K562 (cell line): Measurements from ENCODE around the gene LPXN. TPM values are rescaled to one million over a fixed set of nuclear protein-coding genes. Genes with fewer than 3 reads are reported as not detected.
A peak's percentile ranks its signal among the peaks of the same experiment; 100 is the strongest.

Experiments used
- ADNP ChIP-seq: fragments of 200-800 bp; sonication (Bioruptor generic); IDR thresholded peaks from 2 replicates; pipeline ENCODE4 v1.6.1; 2016; ENCODE audit warnings: missing genetic modification characterization, missing compliant biosample characterization
- CTBP1 ChIP-seq: fragments of 450-650 bp; IDR thresholded peaks from 2 replicates; pipeline ENCODE4 v1.6.1; 2016; ENCODE audit warnings: borderline replicate concordance
- DIDO1 ChIP-seq: fragments of 450-650 bp; IDR thresholded peaks from 2 replicates; pipeline ENCODE4 v1.6.1; 2016; ENCODE audit warnings: low read depth, missing biosample characterization, missing genetic modification characterization
- ERF ChIP-seq: fragments of 450-650 bp; formaldehyde crosslinking; IDR thresholded peaks from 2 replicates; pipeline ENCODE4 v1.4.0; 2020; ENCODE audit warnings: mild to moderate bottlenecking, mixed read lengths
- FOSL1 ChIP-seq: fragments of 200-800 bp; sonication (Bioruptor generic); conservative IDR thresholded peaks from 2 replicates; pipeline ENCODE4 v1.6.1; 2016; ENCODE audit warnings: missing genetic modification characterization, missing compliant biosample characterization
- GABPA ChIP-seq: fragments of 200-800 bp; sonication (Bioruptor generic); conservative IDR thresholded peaks from 2 replicates; pipeline ENCODE4 v1.6.1; 2016; ENCODE audit warnings: low read depth, missing genetic modification characterization, missing compliant biosample characterization
- HCFC1 ChIP-seq: IDR thresholded peaks from 2 replicates; pipeline ENCODE4 v1.6.1; 2012; ENCODE audit warnings: low read depth, low read length, improper control_type of control experiment
- HDAC6 ChIP-seq: IDR thresholded peaks from 2 replicates; pipeline ENCODE4 v1.6.1; 2012; ENCODE audit warnings: low read depth, mild to moderate bottlenecking, control low read depth, inconsistent platforms, low read length, moderate library complexity
- HSF4 ChIP-seq: fragments of 250-450 bp; sonication (Bioruptor Pico); IDR thresholded peaks from 2 replicates; pipeline ENCODE4 v2.1.2; 2022; ENCODE audit warnings: mild to moderate bottlenecking, moderate library complexity, borderline replicate concordance
- KDM4B ChIP-seq, 2 experiments: fragments of 450-650 bp in 1 of 2; sonication (generic) in 1 of 2; IDR thresholded peaks; 2 replicates each; pipeline ENCODE4 v1.6.1; 2016 to 2017; ENCODE audit warnings: borderline replicate concordance in 2 of 2, antibody characterized with exemption in 1 of 2, low read depth in 1 of 2, mild to moderate bottlenecking in 1 of 2
- MCM3 ChIP-seq: fragments of 450-650 bp; IDR thresholded peaks from 2 replicates; pipeline ENCODE4 v1.6.1; 2016
- MTF1 ChIP-seq: fragments of 250-450 bp; sonication (Bioruptor Pico); IDR thresholded peaks from 2 replicates; pipeline ENCODE4 v1.9.0; 2021; ENCODE audit warnings: moderate library complexity, mild to moderate bottlenecking, inconsistent platforms, borderline replicate concordance
- OTX1 ChIP-seq: fragments of 450-650 bp; formaldehyde crosslinking; IDR thresholded peaks from 2 replicates; pipeline ENCODE4 v1.4.0; 2022; ENCODE audit warnings: mild to moderate bottlenecking
- PHB ChIP-seq: fragments of 250-450 bp; sonication (Bioruptor Pico); IDR thresholded peaks from 2 replicates; pipeline ENCODE4 v1.5.0; 2021
- SLC30A9 ChIP-seq: fragments of 250-450 bp; sonication (Bioruptor Pico); IDR thresholded peaks from 2 replicates; pipeline ENCODE4 v1.8.0; 2022; ENCODE audit warnings: mild to moderate bottlenecking, moderate library complexity
- SMAD4 ChIP-seq: fragments of 250-450 bp; sonication (Bioruptor Pico); conservative IDR thresholded peaks from 2 replicates; pipeline ENCODE4 v1.8.0; 2021; ENCODE audit warnings: inconsistent platforms, mild to moderate bottlenecking, moderate library complexity
- TFAM ChIP-seq: fragments of 250-450 bp; sonication (Bioruptor Pico); conservative IDR thresholded peaks from 2 replicates; pipeline ENCODE4 v1.5.0; 2021; ENCODE audit warnings: mild to moderate bottlenecking, moderate library complexity
- THRAP3 ChIP-seq: fragments of 450-650 bp; IDR thresholded peaks from 2 replicates; pipeline ENCODE4 v1.6.1; 2016; ENCODE audit warnings: mild to moderate bottlenecking, inconsistent platforms, borderline replicate concordance
- WHSC1 ChIP-seq: IDR thresholded peaks from one replicate; pipeline ENCODE4 v1.6.1; 2012; ENCODE audit warnings: low read length, control low read depth, inconsistent platforms
- ZBTB12 ChIP-seq: fragments of 250-450 bp; sonication (Bioruptor Pico); IDR thresholded peaks from 2 replicates; pipeline ENCODE4 v1.4.0; 2020
- ZBTB9 ChIP-seq: fragments of 450-650 bp; formaldehyde crosslinking; IDR thresholded peaks from 2 replicates; pipeline ENCODE4 v1.4.0; 2020; ENCODE audit warnings: mild to moderate bottlenecking, moderate library complexity
- ZFX ChIP-seq: sonication (generic); formaldehyde crosslinking; IDR thresholded peaks from 2 replicates; pipeline ENCODE4 v1.8.0; 2022; ENCODE audit warnings: mild to moderate bottlenecking, missing genetic modification reagents, moderate library complexity
- ZNF140 ChIP-seq: fragments of 250-450 bp; sonication (Bioruptor Pico); IDR thresholded peaks from 2 replicates; pipeline ENCODE4 v1.8.0; 2021; ENCODE audit warnings: moderate library complexity, mild to moderate bottlenecking, inconsistent platforms
- ZNF143 ChIP-seq: sonication (generic); formaldehyde crosslinking; IDR thresholded peaks from 2 replicates; pipeline ENCODE4 v1.9.0; 2022; ENCODE audit warnings: mild to moderate bottlenecking, missing genetic modification reagents
- ZNF444 ChIP-seq: fragments of 250-450 bp; sonication (Bioruptor Pico); IDR thresholded peaks from 2 replicates; pipeline ENCODE4 v1.4.0; 2020; ENCODE audit warnings: mild to moderate bottlenecking, moderate library complexity
- ZNF717 ChIP-seq: fragments of 250-450 bp; sonication (Bioruptor Pico); IDR thresholded peaks from 2 replicates; pipeline ENCODE4 v1.5.0; 2021
- polyA plus RNA-seq, 8 experiments: library from polyadenylated mRNA; depleted of rRNA in 4 of 8; stranded (reverse) in 5 of 8; unstranded in 3 of 8; fragments of >200 nt; fragmentation: Nextera tagmentation in 2 of 8; fragmentation: Illumina TruSeq in 1 of 8; extraction: Ambion mirVana in 2 of 8; extraction: Trizol in 1 of 8; gene quantifications; 2 replicates each; pipeline versions ENCODE4 v1.2.1 to v1.2.3, GENCODE V29; 2011 to 2014; ENCODE audit warnings: inconsistent platforms in 1 of 8, missing spikeins in 1 of 8
- total RNA-seq, 7 experiments: library from RNA; depleted of rRNA in 6 of 7; stranded (reverse); fragments of >200 nt in 6 of 7; fragmentation: Illumina TruSeq in 2 of 7; extraction: Trizol in 2 of 7; gene quantifications; 2 replicates each; pipeline versions ENCODE4 v1.2.1 to v1.2.3, GENCODE V29; 2011 to 2021; ENCODE audit warnings: low replicate concordance in 1 of 7
- TF ChIP-seq, protein P1 (sequence below): sonication (generic); formaldehyde crosslinking; IDR thresholded peaks from 2 replicates; pipeline ENCODE4 v1.9.0; 2022; ENCODE audit warnings: mild to moderate bottlenecking, missing genetic modification reagents

Gene LPXN
- total and polyA plus RNA-seq, 9 of the 15 experiments (the other 6 are each of a cell fraction or from before 2014, with no cell fraction given) = 0.73 to 3.1 (median 2.0) TPM

DNA sequence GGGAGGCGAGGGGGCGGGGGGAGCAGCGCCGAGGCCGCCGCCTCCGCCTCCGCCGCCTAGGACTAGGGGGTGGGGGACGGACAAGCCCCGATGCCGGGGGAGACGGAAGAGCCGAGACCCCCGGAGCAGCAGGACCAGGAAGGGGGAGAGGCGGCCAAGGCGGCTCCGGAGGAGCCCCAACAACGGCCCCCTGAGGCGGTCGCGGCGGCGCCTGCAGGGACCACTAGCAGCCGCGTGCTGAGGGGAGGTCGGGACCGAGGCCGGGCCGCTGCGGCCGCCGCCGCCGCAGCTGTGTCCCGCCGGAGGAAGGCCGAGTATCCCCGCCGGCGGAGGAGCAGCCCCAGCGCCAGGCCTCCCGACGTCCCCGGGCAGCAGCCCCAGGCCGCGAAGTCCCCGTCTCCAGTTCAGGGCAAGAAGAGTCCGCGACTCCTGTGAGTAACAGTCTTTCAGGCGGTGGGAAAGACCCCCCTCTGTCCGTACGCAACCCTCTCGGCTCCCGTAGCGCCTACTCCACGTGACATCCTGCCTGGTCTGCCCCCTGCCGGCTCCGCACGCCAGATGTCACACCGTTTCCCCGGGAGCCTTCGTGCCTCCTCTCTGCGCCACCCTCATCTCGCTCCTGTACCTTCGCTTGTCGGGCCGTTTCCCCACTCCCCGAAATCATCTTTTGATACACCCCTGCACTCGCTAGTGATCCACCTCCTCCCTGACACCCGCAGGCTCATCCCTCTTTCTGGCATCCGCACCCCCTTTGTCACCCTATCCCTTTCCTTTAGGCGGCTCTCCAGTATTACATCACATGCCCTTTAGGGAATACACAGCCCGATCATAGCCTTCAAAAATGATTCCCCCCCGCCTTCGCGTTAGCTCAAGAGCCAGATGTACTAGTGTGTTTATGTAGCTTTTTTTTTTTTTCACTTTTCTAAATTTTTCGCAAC, 3.8 kb upstream of the LPXN start (continued):
- no peak for TF ChIP-seq ADNP (tag)
- peak; percentile 80 for TF ChIP-seq GABPA (tag)
- peak; percentile 90 for TF ChIP-seq CTBP1
- TF ChIP-seq ZNF717 (CRISPR knock-in tag) = no peak
- TF ChIP-seq, protein P1, sequence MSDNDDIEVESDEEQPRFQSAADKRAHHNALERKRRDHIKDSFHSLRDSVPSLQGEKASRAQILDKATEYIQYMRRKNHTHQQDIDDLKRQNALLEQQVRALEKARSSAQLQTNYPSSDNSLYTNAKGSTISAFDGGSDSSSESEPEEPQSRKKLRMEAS (CRISPR knock-in tag) = peak; percentile 98
- no peak for TF ChIP-seq HDAC6
- TF ChIP-seq DIDO1 (tag) = peak; percentile 92
- TF ChIP-seq MCM3 = no peak
- TF ChIP-seq SMAD4 = no peak; the same call in none of the 2 replicates
- no peak for TF ChIP-seq MTF1 (CRISPR knock-in tag)
- no peak; the same call in 1 of the 2 replicates for TF ChIP-seq FOSL1
- TF ChIP-seq SLC30A9 (CRISPR knock-in tag) = no peak
- TF ChIP-seq OTX1 (CRISPR knock-in tag) = peak; percentile 87; the same call in 1 of the 2 replicates
- TF ChIP-seq WHSC1 = no peak
- no peak for TF ChIP-seq HSF4 (CRISPR knock-in tag)
- TF ChIP-seq ZFX (CRISPR knock-in tag) = peak; percentile 91
- peak; percentile 90; the same call in 1 of the 2 replicates for TF ChIP-seq THRAP3
- peak; percentile 79 for TF ChIP-seq HCFC1
- TF ChIP-seq ZNF143 (CRISPR knock-in tag) = peak; percentile 56; the same call in 1 of the 2 replicates
- TF ChIP-seq ZNF140 (CRISPR knock-in tag) = no peak
- no peak for TF ChIP-seq ZNF444 (CRISPR knock-in tag)
- peak in 1 of 2 experiments; percentile 90; a peak in 1 of 4 replicates for TF ChIP-seq KDM4B (IDR thresholded peaks at IDR 0.05; ENCODE audit: borderline replicate concordance in 2 of 2, low read depth in 1 of 2)
- no peak for TF ChIP-seq PHB (CRISPR knock-in tag)
- peak; percentile 51; the same call in 1 of the 2 replicates for TF ChIP-seq ZBTB12 (CRISPR knock-in tag)
- peak; percentile 79 for TF ChIP-seq ZBTB9
- no peak for TF ChIP-seq TFAM
- TF ChIP-seq ERF (CRISPR knock-in tag) = peak; percentile 4
